Mammary epithelial cell (primary cell): ENCODE results near the gene AVP.

ENCODE experiments used
- EZH2 ChIP-seq: IDR thresholded peaks from 2 replicates; pipeline ENCODE4 v1.6.1; 2012; ENCODE audit warnings: low read length, inconsistent platforms, borderline replicate concordance
- TF ChIP-seq, protein P1 (sequence below), 2 donors: IDR thresholded peaks in 1 of 2; conservative IDR thresholded peaks in 1 of 2; 2 replicates each; pipeline ENCODE4 v1.5.1; 2011 to 2012; ENCODE audit warnings: inconsistent platforms in 2 of 2, low read length in 2 of 2, mild to moderate bottlenecking in 2 of 2, control low read depth in 1 of 2, low read depth in 1 of 2; ENCODE audit not compliant: insufficient read depth in 1 of 2; ENCODE audit errors: extremely low read depth in 1 of 2

GRCh38 chr20:3041854-3042409 is 42.6 kb downstream of the AVP start:
- TF ChIP-seq, protein P1, sequence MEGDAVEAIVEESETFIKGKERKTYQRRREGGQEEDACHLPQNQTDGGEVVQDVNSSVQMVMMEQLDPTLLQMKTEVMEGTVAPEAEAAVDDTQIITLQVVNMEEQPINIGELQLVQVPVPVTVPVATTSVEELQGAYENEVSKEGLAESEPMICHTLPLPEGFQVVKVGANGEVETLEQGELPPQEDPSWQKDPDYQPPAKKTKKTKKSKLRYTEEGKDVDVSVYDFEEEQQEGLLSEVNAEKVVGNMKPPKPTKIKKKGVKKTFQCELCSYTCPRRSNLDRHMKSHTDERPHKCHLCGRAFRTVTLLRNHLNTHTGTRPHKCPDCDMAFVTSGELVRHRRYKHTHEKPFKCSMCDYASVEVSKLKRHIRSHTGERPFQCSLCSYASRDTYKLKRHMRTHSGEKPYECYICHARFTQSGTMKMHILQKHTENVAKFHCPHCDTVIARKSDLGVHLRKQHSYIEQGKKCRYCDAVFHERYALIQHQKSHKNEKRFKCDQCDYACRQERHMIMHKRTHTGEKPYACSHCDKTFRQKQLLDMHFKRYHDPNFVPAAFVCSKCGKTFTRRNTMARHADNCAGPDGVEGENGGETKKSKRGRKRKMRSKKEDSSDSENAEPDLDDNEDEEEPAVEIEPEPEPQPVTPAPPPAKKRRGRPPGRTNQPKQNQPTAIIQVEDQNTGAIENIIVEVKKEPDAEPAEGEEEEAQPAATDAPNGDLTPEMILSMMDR (conservative IDR thresholded peaks at IDR 0.05 in 1 of 2, IDR thresholded peaks at IDR 0.05 in 1 of 2; ENCODE audit: extremely low read depth in 1 of 2, insufficient read depth in 1 of 2, low read depth in 1 of 2, low read length in 2 of 2), result no peak
- TF ChIP-seq EZH2, result no peak
